NCI-H2227 treated with DMSO at 0.1 percent for 48 hours (cell line): ENCODE data around the gene MUC4.
"Not testable (repeated sequence)": the region's sequence is repeated elsewhere in the genome, so short reads cannot be mapped to it uniquely, and the experiment has no call there.

Experiments
- DNase-seq: peaks from one replicate; lab custom pipeline; 2025; lab: John Stamatoyannopoulos, UW

MUC4 gene

DNA sequence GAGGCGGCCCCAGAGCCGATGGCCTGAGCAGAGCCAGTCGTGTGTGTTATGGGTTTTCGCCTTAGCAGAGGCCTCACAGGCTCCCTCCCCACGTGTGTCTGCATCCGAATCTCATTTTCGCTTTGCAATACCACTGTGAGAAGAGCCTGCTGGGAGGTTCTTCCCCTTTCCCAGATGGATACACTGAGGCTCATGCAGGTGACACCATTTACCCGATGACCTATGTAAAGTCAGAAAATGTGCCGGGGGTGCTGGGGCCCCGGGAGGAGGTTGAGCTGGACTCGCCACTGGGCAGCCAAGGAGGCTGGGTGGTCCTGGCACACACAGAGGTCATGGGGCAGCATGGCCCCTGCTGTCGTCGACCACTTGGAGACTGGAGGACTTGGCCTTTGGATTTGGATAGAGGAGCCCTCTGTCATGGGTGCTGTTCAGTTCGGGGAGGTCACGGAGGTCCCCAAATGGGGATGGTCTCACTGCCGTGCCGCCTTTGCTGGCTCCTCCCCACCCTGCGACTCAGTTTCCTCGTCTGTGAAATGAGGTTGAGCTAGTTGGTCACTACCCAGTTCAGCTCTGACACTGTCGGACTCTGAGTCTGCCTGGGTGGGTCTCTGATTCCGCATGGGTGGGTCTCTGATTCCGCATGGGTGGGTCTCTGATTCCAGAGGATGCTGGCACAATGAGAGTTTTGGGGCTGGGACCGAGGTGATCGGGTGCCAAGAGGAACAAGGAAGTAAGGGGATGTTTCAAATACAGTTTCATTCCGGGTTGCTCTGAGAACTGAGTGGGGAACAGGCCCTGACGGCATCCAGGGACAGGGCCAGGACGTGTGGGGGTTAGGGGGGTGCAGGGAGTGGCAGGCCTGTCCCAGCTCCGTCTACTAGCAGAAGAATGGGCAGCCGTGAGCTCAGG, 23.2 kb upstream of the MUC4 start:
- DNase-seq: no peak

DNA sequence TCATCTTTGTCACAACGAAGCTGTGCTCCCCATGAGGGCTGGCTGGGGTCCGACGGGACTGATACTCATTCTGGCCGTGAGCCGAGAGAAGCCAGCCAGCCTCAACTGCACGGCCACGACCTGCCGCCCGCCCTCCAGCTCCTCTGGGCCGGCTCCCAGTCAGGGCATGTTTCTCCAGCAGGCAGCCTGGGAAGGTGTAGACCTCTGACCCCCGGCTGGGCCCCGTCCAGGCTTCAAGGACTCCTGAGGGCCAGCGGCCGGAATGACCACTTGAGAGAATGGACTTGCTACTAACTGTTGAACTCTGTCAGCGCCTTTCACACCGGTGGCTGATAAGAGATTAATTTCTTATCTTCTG, 18.1 kb upstream of the MUC4 start:
- no peak for DNase-seq

DNA sequence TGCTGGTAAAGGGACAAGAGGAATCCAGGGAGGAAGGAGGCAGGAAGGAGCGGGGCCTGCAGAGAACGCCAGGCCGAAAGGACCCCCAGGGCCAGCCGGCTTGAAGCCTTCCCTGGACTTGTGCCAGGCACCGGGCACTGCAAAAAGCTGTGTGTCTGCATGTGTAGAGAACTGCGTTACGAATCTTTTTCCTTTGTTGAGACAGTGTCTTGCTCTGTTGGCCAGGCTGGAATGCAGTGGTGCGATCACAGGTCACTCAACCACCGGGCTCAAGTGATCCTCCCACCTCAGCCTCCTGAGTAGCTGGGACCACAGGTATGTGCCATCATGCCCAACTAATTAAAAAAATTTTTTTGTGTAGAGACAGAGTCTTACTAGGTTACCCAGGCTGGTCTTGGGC, 17.0 kb upstream of the MUC4 start:
- DNase-seq: no peak

DNA sequence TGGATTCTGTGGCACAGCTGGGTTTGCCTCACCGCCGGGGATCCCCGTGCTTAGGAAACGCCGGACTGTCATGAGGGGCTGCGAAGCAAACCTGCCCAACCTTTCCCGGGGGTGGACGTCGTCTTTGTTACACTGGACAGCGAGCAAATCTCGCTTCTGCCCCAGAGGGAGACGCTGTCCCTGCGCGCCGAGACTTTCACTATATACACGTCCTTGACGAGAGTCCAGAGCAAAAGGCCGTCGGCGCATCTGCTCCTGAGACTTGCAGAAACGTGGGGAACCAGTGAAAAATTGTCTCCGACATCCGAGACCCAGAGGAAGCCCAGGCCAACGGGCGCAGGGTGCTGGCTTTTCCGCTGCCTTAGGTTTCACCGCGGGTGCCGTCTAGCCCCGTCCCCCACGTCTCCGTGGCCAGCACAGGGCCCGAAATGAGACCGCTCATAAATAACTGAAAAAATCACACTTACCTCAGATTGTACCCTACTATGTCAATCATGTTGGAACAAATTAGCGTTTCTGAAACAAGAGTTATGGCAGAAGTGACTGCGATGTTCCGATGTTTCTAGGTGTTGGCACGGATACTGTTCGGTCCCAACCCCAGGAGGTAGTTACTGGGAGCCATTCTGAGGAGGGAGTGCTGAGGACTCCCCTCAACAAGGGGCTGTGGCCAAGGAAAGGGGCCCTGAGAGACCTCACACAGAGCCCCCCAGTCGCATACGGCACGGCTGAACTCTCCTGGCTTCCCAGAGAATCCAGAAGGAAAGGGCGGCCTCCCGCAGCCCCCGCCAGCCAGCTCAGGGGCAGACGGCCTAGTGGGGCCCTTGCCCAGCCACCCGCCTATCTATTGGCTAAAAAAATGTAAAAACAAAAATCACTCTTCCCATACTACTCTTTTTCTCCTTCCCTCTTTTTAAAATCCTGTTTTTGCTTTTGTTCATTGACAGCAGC, 14.4 kb upstream of the MUC4 start:
- DNase-seq: no peak

DNA sequence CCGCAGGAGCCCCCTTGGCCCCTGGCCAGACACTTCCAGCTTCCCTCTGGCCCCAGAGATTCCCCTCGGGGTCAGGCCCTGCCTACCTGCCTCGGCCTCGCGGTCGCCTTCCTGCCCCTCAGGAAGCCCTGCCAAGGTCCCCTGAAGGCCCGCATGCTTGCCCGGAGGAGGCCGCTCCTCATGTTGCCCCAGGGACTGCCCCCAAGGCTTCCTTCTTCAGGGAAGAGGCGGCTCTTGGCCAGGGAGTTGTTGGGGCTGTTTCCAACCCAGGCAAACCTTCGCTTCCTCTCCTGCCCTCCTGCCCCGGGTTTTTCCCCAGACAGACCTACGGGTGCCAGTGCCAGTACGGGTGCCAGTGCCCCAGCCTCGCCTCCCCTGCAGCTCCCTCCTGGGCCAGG, 13.5 kb upstream of the MUC4 start:
- no peak for DNase-seq

DNA sequence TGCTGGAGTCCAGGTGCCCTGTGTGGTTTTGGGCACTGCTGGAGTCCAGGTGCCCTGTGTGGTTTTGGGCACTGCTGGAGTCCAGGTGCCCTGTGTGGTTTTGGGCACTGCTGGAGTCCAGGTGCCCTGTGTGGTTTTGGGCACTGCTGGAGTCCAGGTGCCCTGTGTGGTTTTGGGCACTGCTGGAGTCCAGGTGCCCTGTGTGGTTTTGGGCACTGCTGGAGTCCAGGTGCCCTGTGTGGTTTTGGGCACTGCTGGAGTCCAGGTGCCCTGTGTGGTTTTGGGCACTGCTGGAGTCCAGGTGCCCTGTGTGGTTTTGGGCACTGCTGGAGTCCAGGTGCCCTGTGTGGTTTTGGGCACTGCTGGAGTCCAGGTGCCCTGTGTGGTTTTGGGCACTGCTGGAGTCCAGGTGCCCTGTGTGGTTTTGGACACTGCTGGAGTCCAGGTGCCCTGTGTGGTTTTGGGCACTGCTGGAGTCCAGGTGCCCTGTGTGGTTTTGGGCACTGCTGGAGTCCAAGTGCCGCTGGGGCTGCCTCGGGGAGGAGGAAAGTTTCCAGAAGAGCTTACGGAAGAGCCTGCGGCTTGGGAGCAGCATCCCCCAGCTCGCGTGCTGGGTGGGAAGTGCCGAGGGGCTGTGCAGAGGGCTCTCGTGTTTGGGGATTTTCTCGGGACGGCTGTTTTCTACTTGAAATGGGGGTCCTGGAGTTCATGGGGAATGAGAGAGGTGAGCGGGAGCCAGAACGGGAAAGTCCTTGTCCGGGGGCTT, 12.9 kb upstream of the MUC4 start:
- not testable (repeated sequence) for DNase-seq

DNA sequence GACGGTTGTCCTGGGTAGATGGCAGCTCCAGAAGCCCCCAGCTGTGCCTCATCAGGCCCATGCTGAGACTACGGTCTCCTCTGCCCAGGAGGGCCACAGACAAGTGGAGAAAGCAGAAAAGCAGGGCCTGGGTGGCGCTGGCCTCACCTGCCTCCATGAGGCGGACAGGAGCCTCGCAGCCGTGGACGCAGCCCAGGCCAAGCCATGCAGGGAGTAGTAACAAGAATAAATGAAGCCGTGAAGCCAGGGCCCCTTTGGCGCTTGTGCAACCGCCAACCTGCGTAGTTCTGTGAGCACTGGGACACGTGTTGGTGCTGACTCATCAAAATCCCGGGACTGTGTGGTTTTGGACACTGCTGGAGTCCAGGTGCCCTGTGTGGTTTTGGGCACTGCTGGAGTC, 12.3 kb upstream of the MUC4 start:
- no peak for DNase-seq

DNA sequence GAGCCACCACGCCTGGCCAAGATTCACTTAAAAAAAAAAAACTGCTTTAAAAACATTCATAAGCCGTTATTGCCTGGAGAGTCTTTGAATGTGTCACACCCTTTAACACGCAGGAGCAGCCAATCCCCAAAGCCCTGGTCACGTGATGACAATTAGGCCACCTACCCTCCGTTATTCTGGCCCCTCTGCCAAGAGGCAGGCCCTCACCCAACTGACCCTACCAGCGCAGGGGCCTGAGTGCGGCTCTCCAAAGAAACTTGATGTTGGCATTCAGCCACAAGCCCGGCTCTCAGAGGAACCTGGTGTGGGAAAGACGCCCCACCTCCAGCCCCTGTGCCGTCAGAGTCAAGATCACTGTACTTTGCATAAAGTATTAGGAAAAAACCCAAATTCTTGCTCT, 11.6 kb upstream of the MUC4 start:
- no peak for DNase-seq

DNA sequence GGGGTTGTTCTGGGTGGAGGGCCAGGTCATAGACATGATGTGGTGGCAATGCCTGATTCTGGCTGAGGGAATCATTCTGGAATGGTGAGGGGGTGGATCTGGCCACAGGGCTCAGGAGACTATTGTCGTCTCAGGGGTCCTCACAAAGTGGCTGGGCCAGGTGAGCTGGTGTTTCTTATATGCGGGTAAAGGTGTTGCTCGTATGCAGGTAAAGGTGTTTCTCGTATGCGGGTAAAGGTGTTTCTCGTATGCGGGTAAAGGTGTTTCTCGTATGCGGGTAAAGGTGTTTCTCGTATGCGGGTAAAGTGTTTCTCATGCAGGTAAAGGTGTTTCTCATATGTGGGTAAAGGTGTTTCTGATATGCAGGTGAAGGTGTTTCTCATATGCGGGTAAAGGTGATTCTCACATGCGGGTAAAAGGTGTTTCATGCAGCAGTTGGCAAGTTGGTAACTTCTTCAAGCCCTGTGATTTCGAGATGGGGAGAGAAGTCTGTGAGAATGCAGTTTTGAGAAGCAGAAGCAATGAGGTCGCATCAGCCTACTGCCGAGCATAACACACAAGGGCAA, 10.5 kb upstream of the MUC4 start:
- no peak for DNase-seq

DNA sequence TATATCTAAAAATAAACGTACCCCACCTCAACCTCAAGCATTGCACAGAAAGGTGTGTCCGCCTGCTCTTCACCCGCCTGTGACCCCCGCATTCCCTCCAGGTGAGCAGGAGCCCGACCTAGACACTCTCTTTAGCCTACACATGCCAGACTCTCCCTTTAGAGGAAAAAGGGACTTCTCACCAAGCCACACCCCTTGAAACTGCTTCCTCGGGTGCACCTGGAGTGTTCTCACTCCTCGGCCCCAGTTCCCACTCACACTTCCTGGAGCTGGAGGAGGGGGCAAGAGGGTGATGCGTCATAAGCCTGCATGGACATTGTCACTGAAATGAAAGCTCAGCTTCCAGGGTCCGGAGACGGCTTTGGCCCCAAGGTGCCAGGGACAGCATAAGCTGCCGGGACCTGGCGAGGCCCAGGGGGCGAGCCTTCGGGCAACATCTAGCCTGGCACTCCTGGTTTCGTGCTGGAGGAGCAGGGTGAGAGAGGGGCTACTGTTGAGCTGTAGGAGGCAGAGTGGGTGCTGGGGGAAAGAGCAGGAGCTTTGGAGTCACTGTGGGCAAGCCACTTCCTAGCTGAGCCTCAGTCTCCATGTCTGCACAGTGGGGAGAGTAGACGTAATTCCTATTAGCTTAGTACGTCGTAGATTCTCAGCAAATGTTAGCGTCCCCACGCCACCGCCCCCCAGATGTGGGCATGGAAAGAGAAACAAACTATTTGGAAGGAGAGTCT, 9.8 kb upstream of the MUC4 start:
- DNase-seq: no peak

DNA sequence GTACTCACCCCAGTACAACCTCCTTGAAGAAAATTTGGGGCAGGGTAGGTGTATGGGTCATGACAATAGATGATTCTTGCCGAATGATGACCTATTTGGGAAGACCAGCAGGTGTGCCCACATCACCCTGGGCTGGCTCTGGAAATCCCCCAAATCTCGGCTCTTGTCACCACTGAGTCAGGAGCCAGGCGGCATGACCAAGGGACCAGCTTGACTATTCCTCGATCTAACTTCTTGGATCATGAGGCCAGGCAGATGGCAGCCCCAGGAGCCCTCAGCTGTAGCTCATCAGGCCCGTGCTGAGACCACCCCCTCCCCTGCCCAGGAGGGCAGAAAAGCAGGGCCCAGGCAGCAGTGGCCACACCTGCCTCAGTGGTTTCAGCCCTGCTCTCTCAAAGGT, 9.2 kb upstream of the MUC4 start:
- DNase-seq: no peak

DNA sequence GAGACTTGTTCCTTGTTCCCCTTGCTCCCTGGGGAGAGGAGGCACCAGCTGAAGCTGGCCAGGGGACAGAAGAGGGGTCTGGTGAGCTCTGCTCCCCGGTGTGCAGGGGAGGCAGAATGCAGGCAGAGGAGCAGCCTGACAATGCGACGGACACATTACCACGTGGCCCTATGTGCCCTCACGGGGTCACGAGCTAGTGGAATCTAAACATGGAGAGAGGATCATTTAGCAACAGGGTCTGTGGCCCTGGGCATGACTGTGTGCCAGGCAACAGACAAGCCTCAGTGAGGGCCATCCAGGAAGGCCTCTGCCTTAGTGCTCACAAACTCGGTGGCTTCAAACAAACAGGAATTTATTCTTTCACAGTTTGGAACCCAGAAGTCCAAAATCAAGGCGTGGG, 8.5 kb upstream of the MUC4 start:
- no peak for DNase-seq

DNA sequence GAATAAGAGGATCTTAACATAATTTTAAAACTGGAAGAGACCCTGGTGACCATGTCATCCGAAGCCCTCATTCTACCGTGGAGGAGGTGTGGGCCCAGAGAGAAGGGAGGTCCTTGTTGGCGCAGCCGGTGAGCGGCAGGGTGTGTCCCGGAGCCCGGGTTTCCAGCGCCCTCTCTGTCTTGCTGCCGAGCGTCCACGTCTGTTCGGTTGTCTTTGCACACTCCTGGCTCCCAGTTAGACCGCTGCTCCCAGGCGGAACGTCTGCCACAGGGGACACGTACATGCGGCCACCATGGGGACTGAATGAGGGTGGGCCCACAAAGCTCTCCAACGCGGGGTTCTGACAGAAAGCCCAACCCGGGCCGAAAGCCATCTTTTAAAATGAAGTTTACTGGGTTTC, 6.6 kb upstream of the MUC4 start:
- DNase-seq: no peak

DNA sequence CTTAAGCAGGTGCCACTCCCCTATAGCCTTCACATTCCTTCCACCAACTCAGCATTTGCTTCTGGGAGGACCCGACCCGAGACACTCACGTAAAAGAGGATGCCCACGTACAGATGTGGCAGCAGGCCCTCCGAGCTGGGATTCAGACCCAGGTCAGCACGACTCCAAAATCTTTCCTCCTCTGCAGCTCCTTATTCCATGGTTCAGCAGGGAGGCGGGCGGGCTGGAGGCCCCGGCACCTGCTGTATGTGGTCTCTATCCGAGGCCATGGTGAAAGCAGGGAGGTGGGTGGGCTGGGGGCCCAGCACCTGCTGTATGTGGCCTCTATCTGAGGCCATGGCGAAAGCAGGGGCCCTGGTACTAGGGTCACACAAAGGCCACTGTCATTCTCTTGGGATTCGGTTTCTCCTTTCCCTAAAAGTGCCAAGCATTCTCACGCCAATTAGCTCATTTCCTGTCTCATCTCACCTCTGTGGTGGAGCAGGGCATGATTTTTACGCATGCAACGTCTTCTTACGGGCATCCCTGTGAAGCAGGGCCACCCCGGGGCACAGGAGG, 5.9 kb upstream of the MUC4 start:
- no peak for DNase-seq

DNA sequence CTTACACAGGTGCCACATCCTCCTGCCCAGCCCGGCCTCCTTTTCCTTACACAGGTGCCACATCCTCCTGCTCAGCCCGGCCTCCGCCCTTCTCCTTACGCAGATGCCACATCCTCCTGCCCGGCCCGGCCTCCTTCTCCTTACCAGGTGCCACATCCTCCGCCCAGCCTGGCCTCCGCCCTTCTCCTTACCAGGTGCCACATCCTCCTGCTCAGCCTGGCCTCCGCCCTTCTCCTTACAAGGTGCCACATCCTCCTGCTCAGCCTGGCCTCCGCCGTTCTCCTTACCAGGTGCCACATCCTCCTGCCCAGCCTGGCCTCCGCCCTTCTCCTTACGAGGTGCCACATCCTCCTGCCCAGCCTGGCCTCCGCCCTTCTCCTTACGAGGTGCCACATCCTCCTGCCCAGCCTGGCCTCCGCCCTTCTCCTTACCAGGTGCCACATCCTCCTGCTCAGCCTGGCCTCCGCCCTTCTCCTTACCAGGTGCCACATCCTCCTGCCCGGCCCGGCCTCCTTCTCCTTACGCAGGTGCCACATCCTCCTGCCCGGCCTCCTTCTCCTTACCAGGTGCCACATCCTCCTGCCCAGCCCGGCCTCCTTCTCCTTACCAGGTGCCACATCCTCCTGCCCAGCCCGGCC, 4.7 kb upstream of the MUC4 start:
- not testable (repeated sequence) for DNase-seq

DNA sequence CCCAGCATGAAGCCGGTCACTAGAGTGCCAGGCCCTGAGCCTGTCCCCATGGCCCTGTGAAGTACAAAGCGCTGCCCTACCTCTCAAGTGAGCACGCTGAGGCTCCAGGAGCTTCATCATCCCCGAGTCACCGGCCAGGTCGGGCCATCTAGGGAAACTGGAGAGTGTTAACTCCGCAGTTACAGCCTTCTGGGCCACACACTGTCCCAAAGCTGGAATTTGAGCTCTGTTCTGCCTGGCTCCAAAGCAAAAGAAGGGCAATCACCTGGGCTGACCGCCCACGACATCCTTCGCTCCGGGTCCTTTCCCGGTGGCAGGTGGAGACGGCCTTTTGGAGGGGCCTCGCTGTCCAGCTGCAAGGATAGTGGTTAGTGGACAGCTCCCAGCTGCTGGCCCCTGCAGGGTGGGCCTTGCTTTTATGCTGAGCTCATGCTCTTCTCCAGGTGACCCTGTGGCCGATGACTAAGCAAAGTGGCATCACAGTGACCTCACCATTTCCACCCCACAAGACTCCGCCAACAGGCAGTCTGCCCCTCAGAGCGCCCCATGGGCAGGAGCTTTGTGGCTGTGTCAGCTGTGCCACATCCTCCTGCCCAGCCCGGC, 3.5 kb upstream of the MUC4 start:
- DNase-seq: no peak

DNA sequence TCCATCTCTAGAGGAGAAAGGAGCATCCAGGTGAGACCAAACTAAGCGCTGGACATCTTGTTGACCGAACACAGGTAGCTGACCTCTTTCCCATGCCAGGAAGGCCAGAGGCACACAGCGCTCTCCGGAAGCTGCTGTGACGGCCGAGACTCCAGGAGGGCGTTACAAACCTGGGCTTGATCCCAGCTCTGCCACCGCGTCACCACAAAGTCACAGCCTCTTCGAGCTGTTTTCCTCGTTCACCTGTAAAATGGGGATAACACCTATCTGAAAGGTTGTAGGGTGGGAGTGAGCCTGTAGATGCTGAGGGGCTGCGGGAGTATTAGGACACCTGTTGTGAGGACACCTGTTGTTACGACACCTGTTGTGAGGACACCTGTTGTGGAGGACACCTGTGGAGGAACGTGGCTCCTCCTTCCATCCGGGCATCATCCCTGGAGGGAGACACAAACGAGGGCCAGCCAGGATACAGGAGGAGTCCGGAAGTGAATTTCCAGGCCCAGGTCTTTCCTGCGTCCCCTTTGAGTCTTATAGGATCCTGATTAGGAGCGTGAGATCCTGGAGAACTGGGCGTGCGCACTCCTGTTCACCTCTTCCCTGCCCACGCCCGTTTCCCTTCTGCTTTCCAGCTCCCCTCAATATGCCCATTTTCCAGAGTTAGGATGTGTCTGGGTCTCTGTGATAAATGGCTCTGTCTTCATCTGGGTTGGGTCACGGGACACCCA, 2.3 kb upstream of the MUC4 start:
- DNase-seq: no peak

DNA sequence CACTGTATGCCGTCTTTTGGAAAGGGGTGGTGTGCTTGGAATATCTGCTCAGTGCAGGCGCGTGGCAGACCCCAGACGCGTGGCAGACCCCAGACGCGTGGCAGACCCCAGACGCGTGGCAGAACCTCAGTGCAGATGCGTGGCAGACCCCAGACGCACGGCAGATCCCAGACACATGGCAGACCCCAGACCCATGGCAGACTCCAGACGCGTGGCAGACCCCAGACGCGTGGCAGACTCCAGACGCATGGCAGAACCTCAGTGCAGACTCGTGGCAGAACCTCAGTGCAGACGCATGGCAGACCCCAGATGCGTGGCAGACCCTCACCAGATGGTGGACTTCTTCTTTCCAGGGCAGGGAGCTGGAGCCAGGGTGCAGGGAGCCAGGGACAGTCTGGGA, 637 bp upstream of the MUC4 start:
- DNase-seq: no peak

DNA sequence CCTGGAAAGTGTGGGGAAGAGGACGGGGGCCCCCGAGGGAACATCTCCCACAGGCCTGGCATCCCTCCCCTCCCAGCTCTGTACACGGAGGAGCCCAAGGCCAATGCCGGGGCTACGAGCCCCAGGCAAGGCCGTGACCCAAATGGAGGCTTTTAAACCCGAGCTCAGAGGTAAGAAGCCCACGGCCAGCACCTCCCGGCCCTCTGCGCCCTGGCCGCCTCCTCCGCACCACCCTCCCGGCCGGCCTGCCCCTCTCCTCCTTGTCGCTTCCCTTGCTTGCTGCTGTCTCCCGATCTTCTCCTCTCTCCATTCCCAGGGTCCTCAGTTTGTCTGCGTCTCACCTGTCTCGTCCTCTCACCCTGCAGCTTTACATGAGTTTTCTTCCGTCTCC, 1.3 kb downstream of the MUC4 start:
- DNase-seq: no peak
